HG02870 (cell line): ENCODE data around the gene RAPGEF1.
A peak's percentile ranks its signal among the peaks of the same experiment; 100 is the strongest.

Source experiments
- ATAC-seq: cut with Tn5 transposase; IDR thresholded peaks from one replicate; pipeline ENCODE4 v1.9.1; 2021; ENCODE audit warnings: mild to moderate bottlenecking, moderate library complexity; ENCODE audit not compliant: unreplicated experiment

RAPGEF1 gene

DNA sequence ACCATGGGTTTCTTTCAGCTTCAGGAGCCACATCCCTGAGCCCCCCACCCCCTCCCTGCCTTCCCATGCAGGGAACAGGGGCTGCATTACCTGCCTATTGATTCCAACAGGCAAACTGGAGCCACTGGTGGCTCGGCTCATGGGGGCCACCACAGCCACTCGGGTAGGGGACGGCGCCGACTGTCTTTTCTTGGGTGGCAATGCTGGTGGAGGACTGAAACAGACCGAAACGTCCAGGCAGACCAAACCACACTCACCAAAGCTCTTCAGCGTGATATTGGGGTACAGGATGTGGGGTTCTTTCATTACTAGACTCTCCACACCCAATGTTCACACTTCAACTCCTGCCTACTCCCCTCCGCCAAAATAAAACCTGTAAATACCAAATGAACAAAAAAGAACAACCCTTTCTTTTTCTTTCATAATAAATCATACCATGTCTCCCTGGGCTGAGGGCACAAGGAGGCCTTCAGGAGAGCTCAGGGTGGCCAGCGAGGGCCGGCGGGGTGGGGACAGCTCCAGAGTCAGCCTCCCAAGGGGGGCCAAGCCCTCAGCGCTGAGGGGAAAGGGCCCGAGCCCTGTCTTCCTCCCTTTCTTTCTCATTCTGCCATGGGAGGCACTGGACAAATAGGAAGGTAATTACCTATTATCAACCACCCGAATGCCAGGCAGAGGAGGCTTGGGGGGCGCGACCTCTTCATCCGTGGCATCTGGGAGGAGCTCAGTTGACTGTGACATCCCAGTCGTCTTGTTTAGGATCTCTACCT, 111.2 kb downstream of the RAPGEF1 start:
- ATAC-seq = no peak

DNA sequence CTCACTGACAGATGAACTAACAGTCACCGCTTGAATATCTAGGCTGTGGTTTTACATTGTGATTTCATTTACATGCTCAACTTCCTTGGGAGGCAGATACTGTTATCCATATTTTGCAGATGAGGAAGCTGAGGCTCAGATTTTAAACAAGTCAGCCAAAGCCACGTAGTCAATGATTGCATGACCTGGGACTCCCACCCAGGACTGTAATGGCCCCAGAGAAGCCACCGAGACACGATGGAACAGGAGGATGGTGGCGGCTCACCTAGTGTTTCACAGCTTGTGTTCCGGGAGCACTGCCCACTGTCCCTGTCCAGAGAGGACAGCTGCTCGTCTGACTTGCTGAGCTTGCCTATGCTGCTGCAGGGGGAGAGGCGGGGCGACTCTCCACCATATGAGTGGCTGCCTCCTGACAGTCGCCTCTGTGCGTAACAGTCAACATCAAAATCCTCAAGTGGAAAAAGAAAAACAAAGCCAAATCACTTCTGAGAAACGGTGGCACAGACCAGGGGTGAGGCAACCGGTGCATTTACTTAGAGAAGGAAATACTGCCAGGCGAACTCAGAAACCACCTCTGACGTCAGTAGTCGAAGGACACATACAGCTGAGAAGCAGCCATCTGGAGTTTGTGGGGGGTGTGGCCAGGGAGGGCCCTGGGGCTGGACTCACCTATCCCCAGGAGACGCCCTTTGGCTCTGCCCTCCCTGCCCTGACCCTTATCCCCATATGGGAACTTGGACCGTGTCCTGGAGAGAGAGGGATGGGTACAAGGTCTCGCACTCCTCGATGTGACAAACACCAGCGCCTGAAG, 112.0 kb downstream of the RAPGEF1 start:
- ATAC-seq = no peak

DNA sequence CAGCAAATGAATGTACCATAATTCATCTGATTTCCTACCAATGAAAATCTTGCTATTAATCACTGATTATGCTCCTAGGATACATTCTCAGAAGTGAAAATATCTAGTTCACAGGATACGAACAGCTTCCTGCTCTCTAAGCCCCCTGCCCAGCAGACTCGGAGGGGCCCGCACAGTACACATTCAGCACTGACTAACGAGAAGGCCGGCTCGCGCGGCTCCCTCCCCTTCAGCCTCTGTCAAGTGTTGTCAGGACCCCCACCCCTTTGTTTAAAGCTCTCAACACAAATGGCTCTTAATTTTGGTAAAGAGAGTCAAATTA, 112.6 kb downstream of the RAPGEF1 start:
- no peak for ATAC-seq

DNA sequence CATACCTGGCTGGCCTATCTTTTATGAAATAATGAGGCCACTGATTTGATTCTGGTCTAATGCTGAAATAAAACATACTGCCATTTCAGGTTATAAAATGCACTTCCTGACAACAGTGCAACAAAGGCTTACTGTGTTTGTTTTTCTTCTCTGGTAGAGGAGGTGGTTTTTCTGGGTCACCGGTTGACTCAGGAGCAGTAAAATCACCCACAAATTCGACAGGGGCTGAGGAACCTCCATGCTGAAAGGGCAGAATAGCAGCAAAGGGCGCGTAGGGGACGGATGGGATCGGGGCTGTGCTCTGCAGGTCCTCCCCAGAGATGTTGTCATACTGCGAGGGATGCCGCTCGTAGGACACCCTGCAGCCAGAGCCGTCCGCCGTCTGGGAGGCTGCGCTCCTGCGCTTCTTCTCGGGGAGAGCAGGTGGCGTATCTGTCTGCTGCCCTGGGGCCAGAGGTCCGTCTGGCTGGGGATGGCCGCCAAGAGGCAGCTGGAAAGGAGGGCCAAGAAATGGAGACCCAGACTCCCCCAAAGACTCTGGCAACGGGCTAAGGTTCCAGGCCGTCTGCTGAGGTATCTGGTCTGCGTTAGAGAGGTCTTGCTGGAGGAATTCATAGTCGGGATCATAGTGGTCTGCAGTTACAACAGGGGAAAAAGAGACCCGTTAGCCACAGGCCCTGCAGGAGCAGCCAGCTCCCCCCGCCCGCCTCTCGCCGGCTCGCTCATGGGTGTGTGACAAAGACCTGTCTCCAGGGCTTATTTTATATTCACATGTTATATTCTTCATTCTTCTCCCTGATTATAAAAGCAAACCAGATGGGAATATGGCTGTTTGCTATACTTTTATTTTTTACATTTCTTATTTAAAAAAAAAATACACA, 113.8 kb downstream of the RAPGEF1 start:
- no peak for ATAC-seq

DNA sequence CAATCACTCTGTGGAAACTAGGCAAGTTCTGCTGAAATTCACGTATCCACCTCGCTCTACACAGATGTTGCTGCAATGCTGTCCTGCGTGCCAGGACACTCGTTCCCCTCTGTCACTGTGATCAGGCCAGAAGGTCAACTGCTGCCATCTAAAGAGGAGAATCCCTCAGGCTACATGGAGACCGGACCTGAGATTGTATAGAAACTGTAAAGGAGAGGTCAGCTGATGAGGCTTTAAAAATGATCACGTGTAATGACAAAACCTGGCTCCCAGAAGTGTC, 114.4 kb downstream of the RAPGEF1 start:
- no peak for ATAC-seq

GRCh38 chr9:131624636-131625507, 115.0 kb downstream of the RAPGEF1 start:
- ATAC-seq = no peak

DNA sequence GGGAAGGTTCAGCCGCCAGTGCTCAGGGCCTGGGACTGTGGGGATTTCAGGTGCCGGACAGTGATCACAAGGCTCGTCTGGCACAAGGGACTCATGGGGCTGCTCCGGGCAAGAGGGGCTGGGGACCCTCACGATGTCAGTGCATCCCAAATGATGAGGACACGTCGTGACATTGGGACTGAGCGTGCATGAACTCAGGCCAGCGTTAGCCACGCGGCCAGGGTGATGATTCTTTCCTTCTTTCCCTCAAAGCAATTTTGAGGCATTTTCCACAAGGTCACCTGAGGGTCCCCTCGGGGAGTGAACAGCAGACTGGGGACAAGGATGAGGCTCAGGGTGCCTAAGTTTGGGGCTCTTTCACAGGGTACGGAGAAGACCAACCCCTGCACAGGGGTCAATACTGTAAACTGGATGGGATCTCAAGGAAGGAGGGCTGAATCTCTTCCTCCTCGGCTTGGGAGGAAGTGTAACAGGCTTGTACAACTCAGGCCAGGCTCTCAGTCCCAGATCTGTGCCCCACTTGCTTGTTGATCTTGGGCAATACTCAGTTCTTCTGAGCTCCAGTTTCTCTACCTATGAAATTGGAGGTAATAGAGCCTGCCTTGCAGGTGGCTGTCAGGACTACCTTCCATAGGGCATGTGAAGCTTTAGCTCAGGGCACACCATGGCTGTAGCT, 116.1 kb downstream of the RAPGEF1 start:
- ATAC-seq = no peak

- ATAC-seq = no peak
Measured at GRCh38 chr9:131622523-131622922, 117.4 kb downstream of the RAPGEF1 start.

GRCh38 chr9:131621551-131622358, 118.1 kb downstream of the RAPGEF1 start:
- peak; percentile 47 for ATAC-seq

- ATAC-seq = peak; percentile 12
Measured at GRCh38 chr9:131620764-131621520, 118.9 kb downstream of the RAPGEF1 start.

DNA sequence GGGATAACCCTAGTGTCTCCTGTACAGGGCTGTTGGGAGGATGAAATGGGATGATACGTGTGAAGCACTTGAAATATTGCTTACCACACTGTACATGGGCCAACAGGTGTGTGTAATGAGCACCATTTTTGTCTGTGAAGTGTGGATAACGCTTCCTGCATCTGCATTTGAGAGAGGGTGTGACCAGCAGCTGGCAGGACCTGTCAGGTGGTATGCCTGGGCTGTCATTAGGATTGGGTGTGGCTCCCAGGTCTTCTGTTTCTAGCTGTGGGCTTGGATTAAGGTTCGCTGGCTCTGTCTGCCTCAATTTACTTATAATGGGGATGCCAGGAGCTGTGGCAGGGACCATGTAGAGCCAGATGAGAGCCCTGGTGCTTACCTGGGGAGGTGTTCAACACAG, 120.2 kb downstream of the RAPGEF1 start:
- no peak for ATAC-seq

GRCh38 chr9:131618785-131619184, 121.1 kb downstream of the RAPGEF1 start:
- no peak for ATAC-seq

DNA sequence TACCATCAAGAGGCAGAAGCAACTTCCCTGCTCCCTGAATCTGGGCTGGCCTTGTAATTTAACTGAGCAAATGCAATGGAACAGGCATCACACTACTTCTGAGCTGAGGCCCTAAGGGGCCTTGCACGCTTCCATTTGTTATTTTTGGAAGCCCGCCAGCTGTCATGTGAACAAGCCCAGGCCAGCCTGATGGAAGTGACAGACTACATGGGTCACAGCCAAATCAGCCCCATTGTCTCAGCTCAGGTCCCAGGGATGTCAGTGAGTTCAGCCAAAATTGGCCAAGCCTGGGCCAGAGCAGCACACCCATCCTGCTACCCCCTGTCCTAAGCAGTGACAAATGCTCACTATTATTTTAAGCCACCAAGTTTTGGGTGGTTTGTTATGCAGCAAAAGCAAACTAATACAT, 121.8 kb downstream of the RAPGEF1 start:
- ATAC-seq = no peak

GRCh38 chr9:131617611-131618010, 122.3 kb downstream of the RAPGEF1 start:
- ATAC-seq = no peak

DNA sequence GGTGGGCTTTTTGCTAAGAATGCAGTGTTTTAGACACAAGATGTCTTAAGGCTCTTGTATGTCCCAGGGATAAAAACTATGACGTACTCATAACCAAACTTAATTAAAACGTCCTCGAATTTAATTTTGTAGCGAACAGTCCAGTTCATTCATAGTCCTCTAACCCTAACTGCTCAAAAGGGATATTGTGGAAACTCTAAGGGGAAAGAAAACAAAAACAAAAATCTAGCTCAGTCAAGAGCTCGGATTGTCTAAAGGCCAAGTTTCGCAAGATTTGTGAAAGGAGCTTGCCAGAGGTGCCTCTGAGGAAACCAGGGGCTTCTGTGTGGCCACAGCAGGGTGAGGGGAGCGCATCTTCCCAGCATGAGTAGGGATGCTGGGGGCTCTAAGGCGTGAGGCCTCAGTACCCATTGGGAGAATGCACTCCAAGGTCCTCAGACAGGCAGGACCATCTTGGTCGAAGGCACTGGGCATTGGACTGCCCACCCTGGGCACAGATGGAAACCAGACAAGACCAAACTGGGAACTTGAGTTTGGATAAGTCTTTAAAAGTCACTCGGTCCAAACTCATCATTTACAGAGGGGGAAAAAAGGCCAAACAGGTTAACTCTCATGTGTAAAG, 122.8 kb downstream of the RAPGEF1 start:
- no peak for ATAC-seq

GRCh38 chr9:131614340-131614915, 125.4 kb downstream of the RAPGEF1 start:
- ATAC-seq = no peak

DNA sequence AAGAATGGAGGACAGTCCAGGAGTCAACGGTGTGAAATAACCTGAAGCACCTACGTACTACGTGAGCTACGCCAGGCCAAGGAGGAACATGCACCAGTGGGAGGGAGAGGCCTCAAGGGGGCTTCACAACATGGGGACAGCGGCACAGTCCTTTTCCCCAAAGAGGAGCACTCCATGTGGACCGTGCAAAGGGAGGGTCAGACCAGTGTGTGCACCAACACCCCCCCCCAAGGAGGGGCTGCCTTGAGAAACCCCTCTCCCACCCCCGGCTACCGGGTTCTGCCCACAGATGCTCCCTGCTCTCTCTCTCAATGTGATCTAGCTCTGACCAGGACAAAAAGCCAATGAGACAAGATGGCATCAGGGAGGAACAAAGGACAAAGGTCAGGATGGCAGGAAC, 126.0 kb downstream of the RAPGEF1 start:
- no peak for ATAC-seq

- ATAC-seq = no peak
Measured at GRCh38 chr9:131612851-131613250, 127.0 kb downstream of the RAPGEF1 start.
